CD4-positive, alpha-beta T cell treated with Interleukin-6 at 100 ng/mL for 8 hours (primary cell): ENCODE results near the gene PLA1A.
"Not testable (repeated sequence)": the region's sequence is repeated elsewhere in the genome, so short reads cannot be mapped to it uniquely, and the experiment has no call there.

ENCODE experiments used
- DNase-seq: peaks from one replicate; pipeline ENCODE4 v3.0.0-alpha.2; 2020; ENCODE audit warnings: mixed read lengths, low spot score

Gene PLA1A

DNA sequence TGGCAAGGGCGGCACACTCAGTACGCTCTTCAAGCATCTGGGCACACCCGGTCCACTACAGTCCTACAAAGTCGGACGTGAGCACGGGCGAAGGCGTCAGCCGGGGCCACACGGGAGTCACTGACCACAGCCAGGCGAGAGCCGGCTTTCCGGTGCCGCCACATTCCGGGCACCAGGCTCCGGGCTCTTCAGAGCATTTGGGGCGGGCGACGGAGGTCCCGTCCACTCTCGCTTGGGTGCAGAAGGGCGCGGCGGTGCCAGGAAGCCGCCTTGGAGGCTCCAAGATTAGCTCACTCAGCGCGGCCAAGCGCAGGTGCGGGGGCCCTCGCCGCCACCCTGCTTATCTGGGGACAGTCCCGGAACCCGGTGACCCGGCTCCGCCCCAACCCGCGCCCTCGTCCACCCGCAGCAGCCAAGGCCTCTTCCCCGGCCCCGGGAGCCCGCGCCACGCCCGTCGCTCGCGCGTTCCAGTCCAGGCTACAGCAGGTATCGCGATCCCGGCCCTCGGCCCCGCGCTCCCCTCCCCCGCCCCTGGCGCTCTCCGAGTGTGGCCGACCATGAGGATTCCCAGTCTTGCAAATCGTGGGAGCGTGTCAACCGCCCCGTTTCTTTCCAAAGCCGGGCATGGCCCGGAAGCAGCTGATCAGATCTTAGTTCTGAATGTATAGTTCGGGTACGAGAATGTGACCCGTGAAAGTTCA is 18.2 kb upstream of the PLA1A start, which contains the start of gene ADPRH:
TSS of gene ADPRH (plus strand) at position 127 of the 701 bp plus-strand sequence. CDS start 2,678 bp downstream, outside the sequence.
- peak; percentile 24 for DNase-seq

DNA sequence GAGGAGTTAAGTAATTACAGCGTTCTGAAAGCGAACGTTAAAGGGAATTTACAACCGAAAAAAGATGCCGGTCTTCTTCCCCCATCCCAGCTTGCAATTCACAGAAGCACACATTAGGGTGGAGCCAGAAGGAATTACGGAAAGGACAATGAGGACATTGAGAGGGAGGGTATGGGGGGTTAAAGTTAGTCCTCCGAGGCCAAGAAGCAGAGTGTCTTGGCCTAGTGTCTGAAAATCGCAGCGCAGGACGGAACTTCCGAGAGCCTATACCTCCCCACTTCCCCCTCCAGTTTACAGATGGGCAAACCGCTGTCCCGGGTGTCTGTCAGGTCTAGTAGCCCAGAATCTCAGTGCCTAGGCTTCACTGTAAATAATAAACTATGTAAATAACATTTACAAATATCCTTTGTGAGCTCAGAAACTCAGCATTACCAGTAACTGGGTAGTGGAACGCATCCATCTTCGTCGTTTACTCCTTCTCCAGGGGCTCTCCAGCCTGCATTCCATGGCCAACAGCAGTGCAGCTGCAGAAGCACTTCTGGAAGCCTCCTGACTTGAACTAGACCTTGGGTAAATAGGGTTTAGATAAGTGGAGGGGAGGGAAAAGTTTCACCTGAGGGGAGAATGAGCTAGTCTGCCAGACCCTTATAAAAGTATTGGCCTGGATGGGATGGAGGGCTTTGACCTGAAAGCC is 17.5 kb upstream of the PLA1A start:
- DNase-seq: no peak

DNA sequence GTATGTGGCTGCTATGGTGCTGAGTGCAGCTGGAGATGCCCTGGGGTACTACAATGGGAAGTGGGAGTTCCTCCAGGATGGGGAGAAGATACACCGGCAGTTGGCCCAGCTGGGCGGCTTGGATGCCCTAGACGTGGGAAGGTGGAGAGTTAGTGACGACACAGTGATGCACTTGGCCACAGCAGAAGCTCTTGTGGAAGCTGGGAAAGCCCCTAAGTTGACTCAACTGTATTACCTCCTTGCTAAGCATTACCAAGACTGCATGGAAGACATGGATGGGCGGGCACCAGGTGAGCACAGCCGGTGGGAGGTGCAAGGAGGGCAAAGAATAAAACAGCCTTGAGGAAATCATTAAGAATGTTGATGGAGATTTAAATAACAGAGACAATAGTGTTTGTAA is 15.5 kb upstream of the PLA1A start:
- no peak for DNase-seq

DNA sequence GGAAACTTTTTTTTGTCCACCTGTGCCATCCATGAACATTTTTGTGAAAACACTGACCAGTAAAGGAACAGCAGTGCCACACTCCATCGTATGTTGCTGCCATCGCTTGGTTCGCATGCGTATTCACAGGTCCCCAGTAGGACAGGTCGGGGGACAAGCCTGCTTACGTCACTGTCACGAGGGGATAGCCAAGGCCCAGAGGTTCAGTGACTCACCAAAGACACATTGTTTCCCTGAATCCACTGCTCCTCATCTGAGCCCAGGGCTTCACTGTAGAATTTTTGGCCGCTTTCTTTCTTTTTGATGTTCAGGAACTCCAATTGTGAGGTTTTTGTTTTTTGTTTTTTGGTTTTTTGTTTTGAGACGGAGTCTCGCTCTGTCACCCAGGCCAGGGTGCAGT is 12.5 kb upstream of the PLA1A start:
- no peak for DNase-seq

DNA sequence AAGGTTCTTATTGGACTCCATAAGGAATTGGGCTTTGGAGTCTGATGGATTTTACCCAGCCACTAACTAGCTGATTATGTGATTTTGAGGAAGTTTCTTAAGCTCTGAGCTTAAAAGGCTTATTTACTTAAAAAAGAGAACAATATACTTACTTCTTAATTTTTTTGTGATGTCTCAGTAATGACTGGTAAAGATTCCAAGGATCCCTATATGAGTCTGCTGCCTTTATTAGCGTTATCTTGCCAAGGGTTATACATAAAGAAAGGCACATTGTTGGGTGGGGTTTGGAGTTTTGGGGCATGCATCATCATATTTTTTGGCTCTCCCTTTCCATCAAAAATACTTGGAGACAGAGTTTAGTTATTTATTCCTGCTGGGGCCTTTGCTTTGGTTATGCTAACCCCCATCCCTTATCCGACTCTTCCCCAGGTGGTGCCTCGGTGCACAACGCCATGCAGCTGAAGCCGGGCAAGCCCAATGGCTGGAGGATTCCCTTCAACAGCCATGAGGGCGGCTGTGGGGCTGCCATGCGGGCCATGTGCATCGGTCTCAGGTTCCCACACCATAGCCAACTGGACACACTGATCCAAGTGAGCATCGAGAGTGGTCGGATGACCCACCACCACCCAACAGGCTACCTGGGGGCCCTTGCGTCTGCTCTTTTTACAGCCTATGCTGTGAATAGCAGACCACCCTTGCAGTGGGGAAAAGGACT is 11.7 kb upstream of the PLA1A start:
- no peak for DNase-seq

DNA sequence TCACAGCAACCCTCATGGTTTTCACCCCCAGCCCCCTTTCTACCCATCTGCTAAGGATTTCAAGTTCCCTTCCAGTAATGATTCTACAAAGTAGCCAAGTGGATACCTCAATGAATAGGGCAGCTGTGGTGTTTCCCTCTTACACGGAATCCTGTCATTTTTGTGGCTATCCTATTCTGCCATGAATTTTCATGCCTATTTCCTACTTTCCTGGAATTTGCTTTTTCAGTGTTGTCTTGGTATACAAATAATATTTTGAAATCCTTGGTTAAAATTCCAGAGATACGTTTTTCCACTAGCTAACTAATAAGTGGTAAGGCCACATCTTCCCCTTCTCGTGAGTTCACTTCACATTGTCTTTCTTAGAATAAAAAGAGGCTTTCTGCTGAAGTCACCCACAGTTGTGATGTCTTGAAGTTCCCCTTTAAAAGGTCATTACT is 10.9 kb upstream of the PLA1A start:
- DNase-seq: no peak

DNA sequence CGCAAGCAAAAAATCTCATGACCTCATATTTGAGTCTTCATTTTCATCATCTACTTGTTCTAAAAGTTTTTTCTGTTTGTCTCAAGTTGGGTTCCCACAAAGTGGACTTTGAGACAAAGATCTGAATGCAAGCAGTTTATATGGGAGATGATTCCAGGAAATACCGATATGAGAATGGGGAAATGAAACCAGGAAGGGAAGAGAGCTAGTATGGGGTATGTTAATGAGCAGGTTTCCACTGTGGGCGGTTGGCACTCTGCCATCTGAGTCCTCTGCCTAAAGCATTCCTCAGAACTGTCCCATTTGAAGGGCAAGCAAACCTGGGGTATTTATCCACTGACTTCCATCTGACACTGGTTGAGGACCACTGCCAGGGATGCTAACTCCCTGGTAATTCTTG is 9.6 kb upstream of the PLA1A start:
- DNase-seq: no peak

DNA sequence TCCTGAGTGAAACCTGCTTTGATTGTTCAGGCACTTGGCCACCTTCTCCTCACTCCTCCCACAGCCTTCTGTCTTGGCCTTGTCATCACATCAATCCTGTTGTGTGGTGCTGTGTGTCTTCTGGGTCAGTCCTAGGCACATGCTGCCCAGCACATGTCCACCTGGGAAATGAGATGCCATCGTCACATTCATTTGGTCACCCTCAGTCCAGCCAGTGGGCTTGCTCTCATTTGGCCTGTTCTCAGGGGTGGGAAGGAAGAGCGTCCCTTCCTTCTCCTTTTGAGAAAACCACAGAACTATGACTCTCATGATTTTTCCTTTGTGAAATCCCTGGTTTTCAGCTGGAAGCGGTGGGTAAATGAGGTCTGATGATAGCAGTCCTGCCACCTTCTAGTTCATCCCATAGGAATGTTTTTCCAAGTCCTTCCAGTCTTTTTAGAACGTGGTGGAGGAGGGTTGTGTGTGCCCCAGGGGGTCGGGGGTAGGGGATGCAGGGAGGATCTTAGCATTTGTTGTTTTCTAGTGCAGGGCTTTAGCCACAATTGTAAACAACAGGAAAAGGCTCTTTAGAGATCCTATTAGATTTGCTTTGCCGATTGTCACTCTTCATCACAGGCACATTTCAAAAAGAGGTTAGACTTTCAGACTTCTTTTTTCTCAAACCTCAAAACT is 8.4 kb upstream of the PLA1A start:
- DNase-seq: no peak

DNA sequence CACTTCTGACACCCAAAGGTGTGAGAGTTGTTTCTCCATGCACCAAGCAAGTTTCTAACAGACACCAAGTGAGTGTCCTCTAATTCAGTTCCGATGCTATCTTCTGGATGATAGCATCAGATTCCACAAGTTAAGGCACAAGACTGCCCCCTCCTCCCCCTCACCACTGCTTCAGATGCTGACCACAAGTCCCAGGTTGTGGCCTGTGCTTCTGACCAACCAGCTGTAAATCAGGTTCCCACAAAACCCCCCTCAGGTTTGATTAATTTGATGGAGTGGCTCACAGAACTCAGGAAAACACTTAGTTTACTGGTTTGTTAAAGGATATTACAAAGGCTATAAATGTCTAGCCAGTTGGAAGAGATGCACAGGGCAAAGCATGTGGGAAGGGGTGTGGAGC is 7.0 kb upstream of the PLA1A start:
- DNase-seq: no peak

DNA sequence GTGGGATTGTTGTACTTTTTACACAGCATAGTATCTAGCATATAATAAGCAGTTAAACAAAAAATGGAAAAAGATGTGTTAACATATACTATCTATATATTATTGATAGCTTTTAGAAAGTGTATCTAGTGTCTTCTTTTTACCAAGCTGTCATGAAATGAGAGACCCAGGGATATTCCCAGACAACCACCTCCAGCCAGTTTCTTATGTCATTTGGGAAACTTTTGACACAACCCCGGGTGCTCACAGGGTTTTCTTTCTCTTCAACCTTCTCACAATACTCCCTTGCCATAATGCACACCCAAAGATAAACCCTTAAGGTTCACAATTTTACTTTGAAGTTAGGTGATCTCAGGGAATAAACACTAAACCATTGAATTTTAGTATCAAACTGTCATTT is 4.8 kb upstream of the PLA1A start:
- DNase-seq: no peak

DNA sequence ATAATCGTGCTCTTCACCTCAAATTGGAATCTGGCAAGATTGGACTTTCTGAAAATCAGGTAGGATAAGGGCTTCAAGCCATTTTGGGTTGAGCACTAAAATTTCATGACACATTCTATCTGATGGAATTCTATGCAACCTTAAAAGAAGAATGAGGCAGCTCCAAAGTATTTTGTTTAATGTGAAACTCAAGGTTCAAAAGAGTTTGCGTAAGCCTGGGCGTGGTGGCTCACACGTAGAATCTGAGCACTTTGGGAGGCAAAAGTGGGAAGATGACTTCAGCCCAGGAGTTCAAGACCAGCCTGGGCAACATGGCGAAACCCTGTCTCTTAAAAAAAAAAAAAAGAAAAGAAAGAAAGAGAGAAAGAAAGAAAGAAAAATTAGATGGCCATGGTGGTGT is 3.6 kb upstream of the PLA1A start:
- no peak for DNase-seq

DNA sequence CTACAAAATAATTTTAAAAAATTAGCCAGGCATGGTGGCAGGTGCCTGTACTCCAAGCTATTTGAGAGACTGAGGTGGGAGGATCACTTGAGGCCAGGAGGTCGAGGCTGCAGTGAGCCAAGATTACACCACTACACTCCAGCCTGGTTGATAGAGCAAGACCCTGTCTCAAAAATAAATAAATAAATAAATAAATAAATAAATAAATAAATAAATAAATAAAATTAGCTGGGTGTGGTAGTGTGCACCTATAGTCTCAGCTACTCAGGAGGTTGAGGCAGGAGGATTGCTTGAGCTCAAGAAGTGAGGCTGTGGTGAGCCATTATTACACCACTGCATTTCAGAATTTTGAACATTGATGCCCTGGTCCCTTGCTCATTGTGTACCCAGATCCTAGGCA is 2.8 kb upstream of the PLA1A start:
- not testable (repeated sequence) for DNase-seq

DNA sequence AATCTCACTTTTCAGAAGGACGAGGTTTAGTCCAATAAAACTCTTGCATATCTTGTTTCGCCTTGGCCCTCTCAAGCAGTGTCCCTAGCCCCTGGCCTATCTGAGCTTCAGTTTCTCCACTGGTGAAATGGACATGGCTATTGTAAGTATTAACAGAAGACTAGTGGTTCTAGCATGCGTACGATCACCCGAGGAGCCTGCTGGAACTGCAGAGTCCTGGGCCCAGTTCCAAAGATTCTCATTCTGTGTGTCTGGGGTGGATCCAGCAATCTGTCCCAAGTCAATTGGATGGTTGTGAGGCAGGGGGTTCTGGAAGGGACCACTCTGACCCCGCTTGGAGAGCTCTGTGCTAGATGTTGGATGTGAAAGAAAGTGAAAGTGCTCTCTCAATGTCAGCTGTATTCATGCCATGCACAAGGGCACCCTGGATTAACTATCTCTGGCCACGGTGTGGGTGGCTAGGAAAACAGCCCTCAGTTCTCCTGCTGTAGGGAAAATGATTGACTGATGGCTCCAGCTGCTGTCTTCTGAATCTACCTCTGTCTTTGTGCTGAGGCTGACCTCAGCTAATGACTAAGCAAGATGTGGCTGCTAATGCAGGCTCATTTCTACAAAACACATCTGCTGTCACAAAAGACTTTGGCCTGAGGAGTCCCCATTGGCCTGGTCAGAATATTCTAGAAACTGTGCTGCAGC is 1.9 kb upstream of the PLA1A start:
- no peak for DNase-seq

DNA sequence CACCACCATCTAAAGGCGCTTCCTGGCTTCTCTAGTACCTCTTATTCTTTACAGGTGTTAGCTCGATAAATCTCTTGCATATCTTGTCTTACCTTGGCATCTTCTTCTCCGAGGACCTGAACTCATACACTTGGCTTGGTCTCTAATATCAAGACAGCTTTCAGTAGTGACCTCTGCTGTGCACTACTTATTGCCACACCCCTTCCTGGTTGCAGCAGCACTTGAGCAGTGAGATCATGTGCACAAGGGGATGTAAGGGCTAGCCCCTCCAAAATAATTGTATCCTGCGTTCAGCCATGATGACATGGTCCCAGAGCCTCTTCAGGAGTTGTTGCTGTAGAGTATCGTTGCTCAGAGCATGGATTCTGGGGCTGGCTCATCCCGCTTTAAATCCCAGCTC is 1.3 kb upstream of the PLA1A start:
- no peak for DNase-seq

DNA sequence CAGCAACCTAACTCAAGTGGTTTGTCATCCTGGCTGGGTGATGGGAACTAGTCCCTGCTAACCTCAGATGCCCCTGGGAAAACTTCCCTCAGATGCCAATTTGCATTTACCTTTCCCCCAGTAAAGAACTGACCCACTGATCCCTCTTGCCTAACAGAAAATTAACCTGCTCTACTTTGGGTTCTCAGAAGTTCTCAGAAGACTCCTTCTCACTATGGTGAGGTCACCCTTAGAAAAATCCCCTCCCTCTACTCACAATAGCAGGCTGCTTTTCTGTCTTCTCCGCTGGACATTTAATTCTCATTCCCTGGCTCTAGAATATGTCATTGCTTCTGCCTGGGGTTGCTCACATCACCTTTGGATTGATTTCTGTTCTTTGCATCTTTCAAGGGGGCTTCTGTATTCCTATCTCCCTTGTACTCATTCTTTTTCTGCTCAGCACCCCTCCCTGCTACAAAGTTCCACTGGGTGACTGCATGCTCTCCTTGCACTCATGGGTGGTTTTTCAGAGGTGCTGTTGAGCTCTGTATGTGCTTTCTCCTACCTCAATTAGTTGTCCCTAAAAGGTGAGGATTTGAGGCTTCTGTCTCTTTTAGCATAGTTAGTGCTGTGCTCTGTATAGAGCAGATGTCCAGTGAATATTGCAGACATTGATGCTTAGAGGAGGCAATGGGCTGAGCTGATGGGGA is 869 bp downstream of the PLA1A start:
- DNase-seq: no peak

DNA sequence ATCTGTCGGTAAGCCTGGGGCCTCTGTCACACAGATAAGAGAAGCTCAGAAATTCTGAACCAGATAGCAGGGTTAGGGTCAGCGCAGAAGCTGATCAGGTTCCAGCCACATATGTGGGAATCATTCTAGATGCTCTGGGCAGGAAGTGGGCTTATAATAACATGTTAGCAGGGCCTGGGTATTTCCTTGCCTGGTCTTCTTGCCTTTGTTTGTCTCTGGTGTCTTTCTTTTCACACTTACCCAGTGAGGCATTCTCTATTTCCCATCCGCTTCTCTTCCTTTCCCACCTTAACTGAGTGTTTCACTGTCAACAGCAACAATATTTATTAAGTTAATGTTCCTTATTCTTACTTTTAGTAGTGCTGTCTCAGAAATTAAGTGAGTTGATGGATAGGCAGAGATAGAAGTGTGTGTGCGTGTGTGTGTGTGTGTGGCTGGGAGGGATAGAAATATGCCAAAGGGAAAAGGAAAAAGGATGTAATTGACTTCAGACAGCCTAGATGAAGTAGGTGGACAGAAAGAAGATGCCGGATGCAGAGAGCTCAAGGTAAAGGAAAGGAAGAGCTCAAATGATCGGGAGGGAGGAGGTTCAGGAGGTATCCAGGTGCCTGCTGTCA is 2.0 kb downstream of the PLA1A start:
- no peak for DNase-seq

DNA sequence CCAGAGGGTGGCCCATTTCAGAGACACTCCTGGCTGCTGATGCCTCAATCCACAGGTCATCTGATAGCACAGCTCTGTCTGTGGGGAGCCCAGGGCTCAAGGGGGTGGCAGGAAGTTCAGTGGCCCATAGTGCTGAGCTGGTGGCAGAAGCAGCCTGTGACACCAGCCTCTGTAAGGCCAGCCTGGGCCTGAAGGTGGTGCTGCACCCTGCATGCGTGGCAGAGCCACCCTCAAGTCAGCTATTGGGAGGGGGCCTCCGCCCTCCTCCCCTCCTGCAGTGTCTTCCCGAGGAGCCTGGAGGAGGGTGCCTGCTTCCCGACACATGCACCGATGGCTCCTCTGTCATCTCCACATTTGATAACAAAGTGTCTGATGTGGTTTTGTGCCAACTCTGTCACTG is 3.0 kb downstream of the PLA1A start:
- no peak for DNase-seq

DNA sequence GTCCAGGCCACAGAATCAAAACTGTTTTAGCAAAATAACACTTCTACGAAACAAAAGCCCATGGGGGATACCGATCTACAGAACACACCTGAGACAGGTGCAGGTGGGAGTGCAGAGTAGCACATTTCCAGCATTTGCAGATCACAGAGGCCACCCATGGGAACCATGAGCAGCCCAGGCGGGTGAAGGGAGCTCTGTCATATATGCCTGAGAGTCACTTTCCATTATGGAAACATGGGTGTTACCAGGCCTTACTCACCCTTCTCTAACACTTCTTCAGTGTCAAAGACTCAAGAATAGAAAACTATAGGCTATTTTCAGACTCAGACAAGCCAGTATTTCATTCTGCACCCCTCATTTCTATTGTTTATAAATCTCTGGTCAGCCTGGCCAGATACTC is 3.5 kb downstream of the PLA1A start:
- no peak for DNase-seq

DNA sequence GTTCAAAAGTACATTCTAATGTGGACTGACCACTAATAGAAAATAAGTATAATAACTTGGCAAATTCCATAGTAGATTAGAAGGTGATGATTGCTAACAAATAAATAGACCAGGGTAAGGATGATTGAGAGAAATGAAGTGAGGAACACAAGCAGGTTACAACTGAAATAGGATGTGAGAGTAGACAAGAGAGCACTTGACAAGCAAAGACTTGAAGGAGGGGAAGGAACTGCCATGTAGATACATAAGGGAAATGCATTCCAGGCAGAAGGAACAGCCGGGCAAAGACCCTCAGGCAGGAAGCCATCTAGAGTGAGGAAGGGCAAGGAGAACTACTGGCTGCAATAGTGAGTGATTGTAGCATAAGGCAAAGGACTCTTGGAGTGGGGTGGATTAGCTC is 5.0 kb downstream of the PLA1A start:
- DNase-seq: no peak

DNA sequence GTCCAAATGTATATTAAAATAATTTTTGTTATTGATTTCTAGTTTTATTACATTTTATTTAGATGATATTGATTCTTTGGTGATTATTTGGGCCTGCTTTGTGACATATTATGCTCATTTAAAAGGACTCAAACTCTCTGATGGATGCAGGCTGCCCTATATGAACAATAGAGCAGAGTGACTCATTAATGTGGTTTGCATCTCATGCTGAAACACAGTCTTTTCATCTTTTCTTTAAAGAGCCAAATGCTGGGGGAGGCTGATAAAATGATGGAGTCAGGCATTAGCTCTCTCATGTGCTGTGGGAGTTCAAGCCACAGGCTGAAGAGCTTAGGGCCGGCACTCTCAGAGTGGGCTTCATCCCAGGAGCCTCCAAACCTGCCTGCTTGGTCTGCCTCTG is 7.2 kb downstream of the PLA1A start:
- DNase-seq: no peak
